SK-MEL-5 (cell line): ENCODE measurements around the gene TECTA. TPM values are rescaled to one million over a fixed set of nuclear protein-coding genes. Genes with fewer than 3 reads are reported as not detected.
"Not testable (repeated sequence)": the region's sequence is repeated elsewhere in the genome, so short reads cannot be mapped to it uniquely, and the experiment has no call there.

Experiments used
- DNase-seq: peaks from one replicate; pipeline ENCODE4 v3.0.0-alpha.2; 2016; ENCODE audit warnings: low read depth, low spot score
- in situ Hi-C: cut with HindIII; loops from 2 replicates; pipeline ENCODE4 v1.10.0; 2016; ENCODE audit warnings: low sequenced_read_pairs, high pct_unique_total_duplicates, low pct_unique_long_range_greater_than_20kb
- total RNA-seq: library from RNA; depleted of rRNA; stranded (reverse); fragments of >200 nt; shearing (Covaris generic); gene quantifications from 2 replicates; pipeline ENCODE4 v1.2.3, GENCODE V29; 2014; rRNA removed

The TECTA gene
- total RNA-seq, 1 experiment from 2014 or later: 0.03 TPM

GRCh38 chr11:121236115-121237001 is 135.3 kb downstream of the TECTA start:
- in situ Hi-C loops: no loop called here
- DNase-seq: no peak

DNA sequence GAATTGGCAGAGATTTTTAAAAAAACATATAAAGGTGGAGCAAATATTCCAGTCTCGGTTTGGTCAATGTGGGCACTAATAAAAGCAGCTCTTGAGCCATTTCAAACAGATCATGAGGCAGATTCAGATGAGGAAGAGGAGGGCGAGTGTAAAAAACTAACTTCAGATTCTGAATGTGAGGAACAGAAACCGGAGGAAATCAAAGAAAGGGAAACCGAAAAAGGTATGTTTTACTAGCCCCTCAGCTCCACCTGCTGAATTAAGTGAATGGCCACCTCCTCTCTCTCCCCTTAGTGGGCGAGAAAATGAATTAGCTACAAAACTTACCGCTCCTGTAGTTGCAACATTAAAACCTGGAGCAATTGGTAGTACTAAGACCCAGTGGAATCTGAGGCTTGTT is 136.2 kb downstream of the TECTA start:
- in situ Hi-C loops, DNase-seq: not testable (repeated sequence)

GRCh38 chr11:121237686-121238658 is 136.9 kb downstream of the TECTA start:
- in situ Hi-C loops: no loop called here
- DNase-seq: peak; percentile 97

- in situ Hi-C loops: no loop called here
Observed at GRCh38 chr11:121238956-121239355, 137.9 kb downstream of the TECTA start.

DNA sequence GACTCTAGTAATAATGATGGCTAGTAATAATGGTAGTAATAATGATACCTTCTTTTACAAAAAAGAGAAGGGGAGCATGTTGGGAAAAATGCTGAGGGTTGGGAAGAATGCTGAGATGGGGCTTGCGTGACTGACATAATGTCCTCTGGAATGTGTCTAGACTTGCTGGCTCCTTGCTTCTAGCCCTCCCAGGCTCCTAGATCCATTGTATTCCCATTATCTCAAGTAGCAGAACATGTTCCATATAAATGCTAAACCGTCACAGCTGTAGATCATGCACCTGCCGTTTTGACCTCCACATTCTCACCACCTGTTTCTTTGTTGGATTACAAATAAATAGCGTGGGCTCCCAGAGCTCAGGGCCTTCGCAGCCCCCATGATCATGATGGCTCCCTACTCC is 139.0 kb downstream of the TECTA start:
- DNase-seq, in situ Hi-C loops: not testable (repeated sequence)

More at GRCh38 chr11:121238956-121239355, 137.9 kb downstream of the TECTA start:
- DNase-seq: no peak

DNA sequence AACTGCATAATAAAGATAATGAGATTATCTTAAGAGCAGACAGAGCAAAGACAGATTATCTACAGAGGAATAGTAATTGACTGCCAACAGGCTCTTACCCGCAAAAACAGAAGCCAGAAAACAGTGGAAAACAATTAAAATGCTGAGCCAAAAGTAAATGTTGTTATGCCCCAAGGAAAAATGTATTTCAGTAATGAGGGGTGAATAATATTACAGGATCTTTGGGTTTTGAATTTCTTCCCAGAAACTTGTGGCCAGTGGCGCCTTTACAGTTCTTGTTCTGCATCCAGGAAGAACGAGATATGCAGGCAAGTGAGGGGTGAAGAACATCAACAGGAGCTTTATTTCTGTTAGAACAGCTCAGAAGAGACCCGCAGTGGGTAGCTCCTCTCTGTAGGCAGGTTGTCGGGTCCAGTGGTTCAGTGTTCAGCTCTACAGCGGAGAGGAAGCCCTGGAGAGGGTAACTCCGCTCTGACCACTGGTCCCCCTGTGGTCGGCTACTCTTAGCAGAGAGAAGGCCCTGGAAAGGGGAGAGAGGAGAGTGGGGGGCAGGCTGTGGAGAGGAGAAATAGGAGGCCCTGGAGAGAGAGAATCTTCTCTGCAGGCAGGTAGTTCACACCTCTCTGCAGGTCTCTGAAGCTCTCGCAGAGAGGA is 139.7 kb downstream of the TECTA start:
- in situ Hi-C loops: no loop called here
- DNase-seq: no peak

Other genes starting within 250 kb of the TECTA start
- 11.5 and 12.6 TPM in 2 replicates for gene TBCEL, start 77.1 kb upstream of the TECTA start, total RNA-seq
- 40.4 and 44.9 TPM in 2 replicates for gene SC5D, start 191.5 kb downstream of the TECTA start, total RNA-seq